Activated gamma-delta T cell (primary cell): ENCODE data around the gene PRRT1B.
"Not testable (repeated sequence)": the region's sequence is repeated elsewhere in the genome, so short reads cannot be mapped to it uniquely, and the experiment has no call there.

Experiments used
- DNase-seq: peaks from one replicate; lab custom pipeline; 2025; lab: John Stamatoyannopoulos, UW

The PRRT1B gene

GRCh38 chr9:131550465-131550864 lies 5.1 kb downstream of the PRRT1B start:
- not testable (repeated sequence) for DNase-seq

GRCh38 chr9:131552030-131552429 lies 6.7 kb downstream of the PRRT1B start:
- DNase-seq: no peak

GRCh38 chr9:131554087-131554842 lies 8.9 kb downstream of the PRRT1B start:
- DNase-seq: no peak

- no peak for DNase-seq
Measured at GRCh38 chr9:131554843-131555351, 9.6 kb downstream of the PRRT1B start.

- DNase-seq: no peak
Measured at GRCh38 chr9:131555841-131556673, 10.7 kb downstream of the PRRT1B start.

- no peak for DNase-seq
Measured at GRCh38 chr9:131557855-131558548, 12.7 kb downstream of the PRRT1B start.

GRCh38 chr9:131559421-131560000 lies 14.2 kb downstream of the PRRT1B start:
- no peak for DNase-seq

- DNase-seq: no peak
Measured at GRCh38 chr9:131562032-131562959, 17.0 kb downstream of the PRRT1B start.

- DNase-seq: no peak
Measured at GRCh38 chr9:131565369-131565768, 20.0 kb downstream of the PRRT1B start.

GRCh38 chr9:131566158-131566557 lies 20.8 kb downstream of the PRRT1B start:
- DNase-seq: no peak

GRCh38 chr9:131567910-131568309 lies 22.6 kb downstream of the PRRT1B start:
- no peak for DNase-seq

GRCh38 chr9:131574730-131575640 lies 29.7 kb downstream of the PRRT1B start:
- no peak for DNase-seq

- no peak for DNase-seq
Measured at GRCh38 chr9:131575946-131576853, 30.9 kb downstream of the PRRT1B start.

GRCh38 chr9:131577005-131578000 lies 32.0 kb downstream of the PRRT1B start:
- no peak for DNase-seq

- DNase-seq: no peak
Measured at GRCh38 chr9:131578021-131578420, 32.7 kb downstream of the PRRT1B start.

- no peak for DNase-seq
Measured at GRCh38 chr9:131578731-131579504, 33.6 kb downstream of the PRRT1B start.

- no peak for DNase-seq
Measured at GRCh38 chr9:131579789-131580211, 34.5 kb downstream of the PRRT1B start.
